GM19240 (cell line): ENCODE measurements around the gene USP17L20.
"Not testable (repeated sequence)": the region's sequence is repeated elsewhere in the genome, so short reads cannot be mapped to it uniquely, and the experiment has no call there.

ENCODE experiments used
- DNase-seq: peaks from one replicate; pipeline ENCODE4 v3.0.0; 2011; ENCODE audit warnings: low spot score; ENCODE audit not compliant: insufficient read length

Gene USP17L20

GRCh38 chr4:9257824-9258223, at the start of gene USP17L20:
TSS of gene USP17L20 (plus strand) at chr4:9258124. CDS start at chr4:9258124, 0 bp downstream.
- not testable (repeated sequence) for DNase-seq

GRCh38 chr4:9210357-9210756, 47.6 kb upstream of the USP17L20 start, which contains the start of gene USP17L10:
TSS of gene USP17L10 (plus strand) at chr4:9210657. CDS start at chr4:9210657, 0 bp downstream.
- DNase-seq = not testable (repeated sequence)

GRCh38 chr4:9214701-9215100, 43.2 kb upstream of the USP17L20 start:
- not testable (repeated sequence) for DNase-seq

- not testable (repeated sequence) for DNase-seq
Measured at GRCh38 chr4:9215105-9215504, 42.8 kb upstream of the USP17L20 start, which contains the start of gene USP17L11. TSS of gene USP17L11 (plus strand) at chr4:9215405. CDS start at chr4:9215405, 0 bp downstream.

- DNase-seq = not testable (repeated sequence)
Measured at GRCh38 chr4:9219852-9220251, 38.1 kb upstream of the USP17L20 start, which contains the start of gene USP17L12. TSS of gene USP17L12 (plus strand) at chr4:9220152. CDS start at chr4:9220152, 0 bp downstream.

GRCh38 chr4:9224596-9224995, 33.3 kb upstream of the USP17L20 start, which contains the start of gene USP17L13:
TSS of gene USP17L13 (plus strand) at chr4:9224896. CDS start at chr4:9224896, 0 bp downstream.
- not testable (repeated sequence) for DNase-seq

GRCh38 chr4:9230249-9230648, 27.7 kb upstream of the USP17L20 start:
- not testable (repeated sequence) for DNase-seq

GRCh38 chr4:9234085-9234484, 23.8 kb upstream of the USP17L20 start, which contains the start of gene USP17L15:
TSS of gene USP17L15 (plus strand) at chr4:9234385. CDS start at chr4:9234385, 0 bp downstream.
- DNase-seq = not testable (repeated sequence)

- not testable (repeated sequence) for DNase-seq
Measured at GRCh38 chr4:9238461-9238860, 19.5 kb upstream of the USP17L20 start.

- DNase-seq = not testable (repeated sequence)
Measured at GRCh38 chr4:9243579-9243978, 14.3 kb upstream of the USP17L20 start, which contains the start of gene USP17L17. TSS of gene USP17L17 (plus strand) at chr4:9243879. CDS start at chr4:9243879, 0 bp downstream.

- not testable (repeated sequence) for DNase-seq
Measured at GRCh38 chr4:9247953-9248680, 9.8 kb upstream of the USP17L20 start, which contains the start of gene USP17L18. TSS of gene USP17L18 (plus strand) at chr4:9248630. CDS start at chr4:9248630, 0 bp downstream.

- DNase-seq = not testable (repeated sequence)
Measured at GRCh38 chr4:9253078-9253477, 4.8 kb upstream of the USP17L20 start, which contains the start of gene USP17L19. TSS of gene USP17L19 (plus strand) at chr4:9253378. CDS start at chr4:9253378, 0 bp downstream.

- not testable (repeated sequence) for DNase-seq
Measured at GRCh38 chr4:9262572-9262971, 4.6 kb downstream of the USP17L20 start, which contains the start of gene USP17L21. TSS of gene USP17L21 (plus strand) at chr4:9262872. CDS start at chr4:9262872, 0 bp downstream.

GRCh38 chr4:9267319-9267718, 9.4 kb downstream of the USP17L20 start, which contains the start of gene USP17L22:
TSS of gene USP17L22 (plus strand) at chr4:9267619. CDS start at chr4:9267619, 0 bp downstream.
- not testable (repeated sequence) for DNase-seq

GRCh38 chr4:9271719-9272118, 13.8 kb downstream of the USP17L20 start:
- not testable (repeated sequence) for DNase-seq
